Nucleus accumbens (tissue), 56 donors: ENCODE results near the gene RPS6KA5.
"Not testable (repeated sequence)": the region's sequence is repeated elsewhere in the genome, so short reads cannot be mapped to it uniquely, and the experiment has no call there.

Experiments used
- DNase-seq, 56 donors: peaks; one replicate each; lab custom pipeline; 2025; lab: John Stamatoyannopoulos, UW

RPS6KA5 gene

DNA sequence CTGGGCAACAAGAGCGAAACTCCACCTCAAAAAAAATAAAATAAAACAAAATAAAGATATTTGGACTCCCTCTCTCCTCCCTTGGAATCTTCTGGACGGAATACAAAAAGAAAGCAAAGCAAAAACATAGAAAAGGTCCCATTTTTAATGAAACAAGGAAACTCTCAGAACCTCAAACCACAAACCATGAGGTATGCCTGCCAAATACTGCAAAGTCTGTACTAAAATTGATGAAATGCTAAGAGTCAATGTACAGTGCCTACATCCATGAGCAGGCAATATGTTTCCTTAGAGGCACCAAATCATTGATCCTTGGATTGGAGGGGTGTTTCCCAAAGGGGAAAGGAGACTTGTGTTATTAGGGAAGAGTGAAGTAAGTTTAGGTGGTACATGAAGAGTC is 8.2 kb upstream of the RPS6KA5 start:
- DNase-seq = no peak

DNA sequence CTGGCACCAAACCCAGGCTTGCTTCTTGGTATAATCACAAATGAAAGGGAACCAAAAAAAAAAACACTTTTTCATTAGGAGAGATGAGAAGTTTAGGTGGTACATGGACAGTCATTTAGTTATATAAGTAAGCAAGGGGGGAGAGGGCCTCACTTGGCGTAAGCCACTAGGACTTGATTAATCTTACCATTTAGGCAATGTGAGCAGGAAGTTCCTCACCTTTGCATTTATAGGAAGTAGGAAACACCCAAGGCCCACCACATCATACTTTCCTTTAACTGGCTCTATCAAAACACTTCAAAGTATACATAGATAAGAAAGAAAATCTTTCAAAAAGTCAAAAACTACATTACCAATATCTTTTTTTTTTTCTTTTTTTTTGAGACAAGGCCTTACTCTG is 6.7 kb upstream of the RPS6KA5 start:
- no peak for DNase-seq

- DNase-seq = no peak
Observed at GRCh38 chr14:91065266-91065665, 4.8 kb upstream of the RPS6KA5 start.

DNA sequence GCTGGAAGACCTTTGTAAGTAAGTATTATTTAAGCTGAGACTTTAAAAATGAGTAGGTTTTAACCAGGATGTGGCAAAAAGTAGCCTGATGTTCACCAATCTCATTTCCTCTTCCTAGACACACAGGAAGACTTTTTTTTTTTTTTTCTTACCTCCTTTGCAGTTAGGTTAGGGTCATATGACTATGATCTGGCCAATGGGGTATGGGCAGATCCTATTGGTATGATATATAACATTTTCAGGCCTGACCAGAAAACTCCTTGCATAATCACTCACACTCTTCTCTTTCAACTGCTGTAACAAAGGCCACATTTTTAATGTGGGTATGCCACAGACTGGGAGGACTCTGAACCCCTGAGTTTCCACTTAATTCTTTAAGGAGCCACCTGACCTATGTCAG is 2.7 kb upstream of the RPS6KA5 start:
- no peak for DNase-seq

DNA sequence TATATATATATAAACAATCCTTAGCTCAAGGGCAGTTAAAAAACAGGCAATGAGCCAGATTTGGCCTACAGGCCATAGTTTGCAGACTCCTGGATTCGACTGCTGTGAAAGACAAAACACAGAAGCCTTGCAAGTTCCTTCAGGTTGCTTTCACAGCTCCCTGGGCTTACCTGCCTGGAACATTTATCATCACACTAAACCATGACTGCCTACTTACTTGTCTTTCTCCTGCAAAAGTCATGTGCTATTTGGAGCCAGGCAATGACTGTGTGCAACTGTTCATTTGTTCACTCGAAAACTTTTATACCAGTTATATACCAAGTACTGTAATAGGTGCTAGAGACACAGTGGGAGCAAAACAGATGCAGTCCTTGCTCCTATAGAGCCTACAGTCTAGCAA is 2.2 kb upstream of the RPS6KA5 start:
- peak in 3 of 56 donors; percentile 7 to 17 (median 7) for DNase-seq

DNA sequence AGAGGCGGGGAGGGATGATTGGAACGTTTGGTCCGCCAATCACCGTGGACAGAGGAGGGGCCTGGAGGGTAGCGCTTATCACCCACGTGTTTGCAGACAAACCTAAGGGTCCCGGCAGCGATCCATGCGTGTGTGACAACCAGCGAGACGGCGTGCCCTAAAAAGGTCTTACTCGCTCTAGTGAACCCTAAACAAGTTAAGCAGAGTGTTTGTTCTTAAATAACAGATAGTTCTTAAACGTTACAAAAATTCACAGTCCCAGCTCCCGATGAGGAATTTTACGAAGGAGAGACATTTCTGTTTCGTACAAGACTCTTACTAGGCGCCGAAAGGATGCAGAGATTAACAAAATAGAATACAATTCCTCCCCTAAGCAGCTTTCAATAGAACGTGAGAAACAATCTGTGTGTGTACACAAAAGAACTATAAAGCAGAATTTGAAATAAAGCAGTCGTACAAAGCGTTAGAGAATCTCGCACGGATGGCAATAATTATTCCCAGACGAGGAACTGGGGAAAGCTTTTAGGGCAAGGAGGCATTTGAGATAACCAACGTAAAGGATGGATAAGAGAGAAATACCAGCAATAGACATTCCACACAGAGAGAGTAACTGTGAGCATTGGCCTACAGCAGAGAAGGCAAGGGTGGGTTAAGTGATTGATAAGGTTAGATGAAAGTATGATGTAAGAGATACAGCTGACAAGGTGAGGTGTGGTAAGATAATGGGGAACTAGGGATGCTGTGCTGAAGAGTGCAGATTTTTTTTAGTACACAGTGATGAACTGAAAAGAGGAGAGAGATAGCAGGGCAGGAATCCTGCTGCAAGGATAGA is 831 bp upstream of the RPS6KA5 start:
- DNase-seq = no peak

DNA sequence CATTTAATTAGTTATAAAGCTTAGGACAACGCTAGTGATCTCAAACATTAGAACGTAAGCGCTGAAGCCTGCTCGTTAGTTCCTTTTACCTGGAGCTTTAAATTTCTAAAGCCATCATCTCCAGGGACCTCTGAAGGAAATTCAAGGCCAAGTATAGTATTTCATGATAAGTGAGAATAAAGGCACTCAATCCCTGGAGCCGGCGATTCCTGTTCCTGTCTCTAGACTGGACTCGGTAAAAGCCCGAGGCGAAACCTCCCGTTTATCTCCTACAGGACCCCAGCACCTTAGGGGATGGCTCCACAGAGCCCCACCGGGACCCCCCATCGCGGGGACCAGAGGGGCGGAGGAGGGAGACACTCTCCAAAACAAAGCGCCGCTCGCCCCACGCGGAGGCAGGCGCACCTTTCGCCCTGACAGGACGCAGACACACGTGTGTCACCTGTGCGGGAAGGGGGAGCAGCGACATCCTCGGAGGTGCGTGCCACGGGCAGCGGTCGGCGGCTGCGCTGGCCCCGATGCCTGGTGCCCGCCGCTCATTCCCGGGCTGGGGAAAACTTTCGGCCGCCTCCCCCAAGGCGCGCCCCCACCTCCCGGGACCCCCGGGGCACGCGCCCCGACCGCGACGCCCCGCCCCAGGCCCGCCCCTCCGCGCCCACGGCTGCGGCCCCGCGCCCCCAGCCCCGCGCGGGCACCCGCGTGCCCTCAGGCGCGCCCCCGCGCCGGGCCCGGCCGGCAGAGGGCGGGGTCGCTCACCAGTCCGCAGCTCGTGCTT is 678 bp downstream of the RPS6KA5 start:
- DNase-seq = peak in 34 of 56 donors; percentile 9 to 83 (median 40)

DNA sequence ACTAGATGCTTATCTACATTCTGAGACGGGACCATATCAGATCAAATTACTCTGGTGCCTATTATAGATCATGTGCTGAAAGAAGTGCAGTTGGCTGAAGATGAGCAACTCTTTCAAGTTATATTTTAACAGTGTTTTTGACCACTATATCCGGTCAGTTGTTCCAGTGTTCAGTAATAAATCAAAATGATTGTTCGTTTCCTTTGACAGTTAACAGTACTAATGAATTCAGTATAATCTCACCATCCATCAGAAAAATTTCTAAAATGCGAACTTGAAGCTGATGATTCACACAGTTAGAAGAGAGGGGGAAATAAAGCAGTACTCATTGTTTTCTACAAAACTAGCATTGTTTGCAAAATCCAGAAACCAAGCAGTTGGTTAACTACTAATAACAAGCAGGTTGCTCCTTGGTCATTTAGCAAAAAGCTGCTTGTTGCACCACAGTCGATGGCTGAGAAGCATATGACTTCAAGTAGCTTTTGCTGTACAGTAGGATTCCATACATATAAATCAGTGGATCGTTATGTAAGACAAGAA is 2.3 kb downstream of the RPS6KA5 start:
- DNase-seq = peak in 1 of 56 donors; percentile 4

GRCh38 chr14:91056361-91056760 is 4.1 kb downstream of the RPS6KA5 start:
- no peak for DNase-seq

- no peak for DNase-seq
Observed at GRCh38 chr14:91055016-91055415, 5.4 kb downstream of the RPS6KA5 start.

- no peak for DNase-seq
Observed at GRCh38 chr14:91048676-91049075, 11.8 kb downstream of the RPS6KA5 start.

DNA sequence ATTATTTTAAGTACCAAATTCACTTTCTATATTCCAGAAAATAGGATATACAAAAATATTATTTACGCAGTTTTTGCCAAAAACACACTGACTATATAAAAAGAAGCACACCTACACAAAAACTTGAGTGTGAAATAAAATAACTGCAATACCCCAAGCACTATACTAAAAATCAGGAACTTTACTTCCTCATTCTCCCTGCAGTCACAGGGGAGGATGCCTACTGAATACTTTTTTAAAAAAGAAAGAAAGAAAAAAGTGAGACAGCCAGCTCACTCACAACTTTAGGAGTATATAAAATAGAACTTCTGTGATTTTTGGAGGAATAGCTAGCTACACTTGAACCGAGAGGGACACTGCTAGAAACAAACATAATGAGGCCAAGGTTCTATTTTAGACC is 12.2 kb downstream of the RPS6KA5 start:
- no peak for DNase-seq

DNA sequence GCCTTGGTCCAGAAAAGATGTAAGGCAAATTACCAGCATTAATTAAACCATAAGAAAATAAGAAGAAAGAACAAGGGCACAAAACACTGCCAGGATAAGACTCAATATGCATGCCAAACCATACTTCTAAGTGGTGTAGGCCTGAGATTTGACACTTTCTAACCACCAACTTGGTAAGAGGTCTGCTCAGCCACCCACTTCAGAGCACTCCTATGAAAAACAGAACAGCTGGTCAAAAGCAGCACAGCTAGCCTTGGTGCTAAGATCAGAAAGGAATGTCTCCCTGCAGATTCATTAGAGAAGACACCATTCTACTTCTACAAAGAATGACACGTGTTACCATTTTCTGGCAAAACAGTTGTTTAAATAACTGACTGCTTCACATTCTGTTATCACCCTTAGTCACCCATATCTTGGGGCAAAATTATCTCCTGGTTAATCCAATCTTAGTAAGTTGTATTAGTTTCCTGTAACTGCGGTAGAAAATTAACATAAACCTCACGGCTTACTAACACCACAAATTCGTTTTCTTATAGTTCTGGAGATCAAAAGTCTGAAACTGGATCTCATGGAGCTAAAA is 13.2 kb downstream of the RPS6KA5 start:
- DNase-seq = no peak

- DNase-seq = no peak
Observed at GRCh38 chr14:91046488-91047072, 13.9 kb downstream of the RPS6KA5 start.

- DNase-seq = no peak
Observed at GRCh38 chr14:91041450-91041849, 19.0 kb downstream of the RPS6KA5 start.

GRCh38 chr14:91040545-91040944 is 19.9 kb downstream of the RPS6KA5 start:
- DNase-seq = no peak

DNA sequence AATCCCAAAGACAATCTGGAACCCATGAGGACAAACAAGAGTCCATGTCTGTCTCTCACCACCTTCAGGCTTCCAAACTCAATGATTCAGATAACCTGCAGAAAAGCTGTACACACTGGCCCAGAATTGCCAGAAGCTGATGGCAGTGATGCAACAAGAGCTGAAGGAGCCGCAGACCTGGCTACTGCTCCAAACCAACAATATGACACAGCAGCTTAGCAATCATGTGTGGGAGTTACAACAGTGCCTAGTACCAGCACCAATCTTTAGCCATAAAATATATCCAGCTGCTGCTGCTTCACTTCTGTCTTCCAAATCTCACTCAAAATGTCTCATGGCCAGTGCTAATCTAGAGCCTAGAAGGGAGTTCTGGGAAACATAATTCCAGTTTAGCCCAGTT is 22.0 kb downstream of the RPS6KA5 start:
- DNase-seq = no peak

DNA sequence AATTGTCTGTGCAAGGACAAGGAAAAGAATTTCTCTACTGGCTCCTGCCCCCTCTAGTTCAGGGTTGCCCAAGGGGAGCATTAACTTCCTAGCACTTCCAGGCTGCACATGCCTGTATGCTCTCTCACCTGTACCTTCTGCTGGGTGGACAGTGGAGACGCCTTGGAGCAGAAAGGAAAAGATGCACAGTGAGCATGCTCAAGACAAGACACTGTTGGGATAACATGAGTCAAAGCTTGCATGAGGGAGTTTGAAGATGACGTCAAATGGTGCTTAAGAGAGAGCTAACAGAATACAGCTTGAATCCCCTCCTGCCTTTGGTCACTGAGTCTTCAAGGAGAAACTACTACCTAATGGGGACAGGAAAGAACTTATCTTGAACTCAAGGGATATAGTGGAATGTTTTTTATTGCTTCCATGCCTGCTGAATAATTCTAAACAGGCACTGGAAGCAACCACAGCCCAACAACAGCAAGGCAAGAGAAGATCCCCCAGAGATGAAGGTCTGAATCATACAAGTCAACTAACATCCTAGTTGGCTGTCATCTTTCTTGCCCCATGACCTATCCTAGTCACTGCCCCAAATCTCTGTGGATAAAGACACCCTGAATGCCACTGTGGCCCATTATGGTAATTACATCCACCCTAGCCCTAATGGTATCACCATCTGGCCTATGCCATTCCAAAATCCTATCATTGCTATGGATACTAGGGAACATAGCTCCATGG is 23.5 kb downstream of the RPS6KA5 start:
- DNase-seq = no peak

DNA sequence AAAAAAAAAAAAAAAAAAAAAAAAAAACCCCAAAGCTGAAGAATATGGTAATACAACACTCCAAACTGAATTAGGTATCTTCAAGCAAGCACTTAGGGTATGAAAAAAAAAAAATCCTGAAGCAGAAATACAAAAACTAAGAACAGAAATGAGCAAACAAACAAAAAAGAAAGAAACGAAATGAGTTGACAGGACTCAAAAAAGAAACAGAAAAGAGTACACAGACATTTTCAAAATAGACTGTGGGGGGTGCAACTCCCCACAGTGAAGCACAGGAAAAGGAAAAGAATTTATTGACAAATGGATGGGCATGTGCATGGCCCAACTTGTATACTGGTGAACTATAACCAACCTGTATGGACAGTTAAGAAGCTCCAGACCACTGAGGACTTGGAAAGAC is 24.6 kb downstream of the RPS6KA5 start:
- DNase-seq = no peak

GRCh38 chr14:91034379-91034778 is 26.1 kb downstream of the RPS6KA5 start:
- DNase-seq = not testable (repeated sequence)
